PFSK-1 (cell line): ENCODE results near the gene PAX2.

Experiments used
- FOXP2 ChIP-seq: optimal IDR thresholded peaks from 2 replicates; pipeline ENCODE3; 2011; ENCODE audit warnings: borderline replicate concordance, control low read depth, inconsistent platforms; ENCODE audit not compliant: insufficient read depth; ENCODE audit errors: extremely low read length, extremely low read depth
- POLR2AphosphoS5 ChIP-seq: IDR thresholded peaks from 2 replicates; pipeline ENCODE4 v1.6.1; 2012; ENCODE audit warnings: low read depth, mild to moderate bottlenecking, control low read depth, low read length, moderate library complexity
- SIN3A ChIP-seq: IDR thresholded peaks from 2 replicates; pipeline ENCODE4 v1.6.1; 2012; ENCODE audit warnings: mild to moderate bottlenecking, low read length, moderate library complexity, borderline replicate concordance; ENCODE audit not compliant: insufficient read depth
- TAF1 ChIP-seq: IDR thresholded peaks from 2 replicates; pipeline ENCODE4 v1.6.1; 2012; ENCODE audit warnings: low read length, control low read depth, borderline replicate concordance; ENCODE audit not compliant: insufficient read depth
- TF ChIP-seq, protein P1 (sequence below), 2 experiments: IDR thresholded peaks; 2 replicates each; pipeline versions ENCODE4 v1.6.1 to v1.8.0; 2011 to 2012; ENCODE audit warnings: low read depth in 2 of 2, low read length in 2 of 2, control low read depth in 1 of 2, inconsistent platforms in 1 of 2, mild to moderate bottlenecking in 1 of 2, moderate library complexity in 1 of 2; ENCODE audit not compliant: insufficient read depth in 1 of 2

The PAX2 gene

DNA sequence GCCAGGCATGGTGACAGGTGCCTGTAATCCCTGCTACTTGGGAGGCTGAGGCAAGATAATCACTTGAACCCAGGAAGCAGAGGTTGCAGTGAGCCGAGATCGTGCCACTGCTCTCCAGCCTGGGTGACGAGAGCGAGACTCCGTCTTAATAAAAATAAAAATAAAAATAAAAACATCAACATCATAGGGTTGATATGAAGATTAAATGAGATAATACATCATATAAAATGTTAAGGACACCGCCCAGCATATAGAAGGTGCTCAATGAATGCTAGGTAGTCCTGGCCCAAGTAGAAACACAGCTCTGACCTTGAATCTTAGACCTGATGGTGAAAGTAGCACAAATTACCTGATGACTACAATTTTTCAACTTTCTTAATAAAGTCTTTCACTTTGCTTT is 74.0 kb downstream of the PAX2 start:
- TF ChIP-seq POLR2AphosphoS5 (no peak), TAF1 (no peak), SIN3A (no peak), FOXP2 (no peak)
- TF ChIP-seq, protein P1, sequence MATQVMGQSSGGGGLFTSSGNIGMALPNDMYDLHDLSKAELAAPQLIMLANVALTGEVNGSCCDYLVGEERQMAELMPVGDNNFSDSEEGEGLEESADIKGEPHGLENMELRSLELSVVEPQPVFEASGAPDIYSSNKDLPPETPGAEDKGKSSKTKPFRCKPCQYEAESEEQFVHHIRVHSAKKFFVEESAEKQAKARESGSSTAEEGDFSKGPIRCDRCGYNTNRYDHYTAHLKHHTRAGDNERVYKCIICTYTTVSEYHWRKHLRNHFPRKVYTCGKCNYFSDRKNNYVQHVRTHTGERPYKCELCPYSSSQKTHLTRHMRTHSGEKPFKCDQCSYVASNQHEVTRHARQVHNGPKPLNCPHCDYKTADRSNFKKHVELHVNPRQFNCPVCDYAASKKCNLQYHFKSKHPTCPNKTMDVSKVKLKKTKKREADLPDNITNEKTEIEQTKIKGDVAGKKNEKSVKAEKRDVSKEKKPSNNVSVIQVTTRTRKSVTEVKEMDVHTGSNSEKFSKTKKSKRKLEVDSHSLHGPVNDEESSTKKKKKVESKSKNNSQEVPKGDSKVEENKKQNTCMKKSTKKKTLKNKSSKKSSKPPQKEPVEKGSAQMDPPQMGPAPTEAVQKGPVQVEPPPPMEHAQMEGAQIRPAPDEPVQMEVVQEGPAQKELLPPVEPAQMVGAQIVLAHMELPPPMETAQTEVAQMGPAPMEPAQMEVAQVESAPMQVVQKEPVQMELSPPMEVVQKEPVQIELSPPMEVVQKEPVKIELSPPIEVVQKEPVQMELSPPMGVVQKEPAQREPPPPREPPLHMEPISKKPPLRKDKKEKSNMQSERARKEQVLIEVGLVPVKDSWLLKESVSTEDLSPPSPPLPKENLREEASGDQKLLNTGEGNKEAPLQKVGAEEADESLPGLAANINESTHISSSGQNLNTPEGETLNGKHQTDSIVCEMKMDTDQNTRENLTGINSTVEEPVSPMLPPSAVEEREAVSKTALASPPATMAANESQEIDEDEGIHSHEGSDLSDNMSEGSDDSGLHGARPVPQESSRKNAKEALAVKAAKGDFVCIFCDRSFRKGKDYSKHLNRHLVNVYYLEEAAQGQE (IDR thresholded peaks at IDR 0.05; ENCODE audit: insufficient read depth in 1 of 2, low read depth in 2 of 2, low read length in 2 of 2), result no peak

DNA sequence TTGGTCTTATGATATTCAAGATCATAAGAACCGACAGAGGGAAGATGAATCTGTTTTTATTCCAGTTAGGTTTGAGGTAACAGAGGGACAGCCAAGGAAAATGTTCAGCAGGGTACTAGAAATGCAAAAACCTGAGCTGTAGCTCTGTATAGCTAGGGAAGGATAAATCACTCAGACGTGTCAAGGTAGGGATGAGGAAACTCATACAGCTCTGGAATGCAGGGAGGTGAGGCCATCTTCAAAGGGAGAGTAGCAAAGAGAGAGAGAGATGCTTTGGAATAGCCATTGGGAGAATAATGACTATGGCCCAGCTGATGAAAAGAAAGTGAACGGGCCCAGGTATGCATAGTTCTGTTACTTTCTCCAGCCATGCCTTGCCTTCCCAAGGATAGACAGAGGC is 77.8 kb downstream of the PAX2 start:
- TF ChIP-seq, protein P1 (IDR thresholded peaks at IDR 0.05; ENCODE audit: insufficient read depth in 1 of 2, low read depth in 2 of 2, low read length in 2 of 2), result no peak
- TF ChIP-seq TAF1, result no peak
- TF ChIP-seq SIN3A, result no peak
- TF ChIP-seq POLR2AphosphoS5, result no peak
- TF ChIP-seq FOXP2, result no peak

DNA sequence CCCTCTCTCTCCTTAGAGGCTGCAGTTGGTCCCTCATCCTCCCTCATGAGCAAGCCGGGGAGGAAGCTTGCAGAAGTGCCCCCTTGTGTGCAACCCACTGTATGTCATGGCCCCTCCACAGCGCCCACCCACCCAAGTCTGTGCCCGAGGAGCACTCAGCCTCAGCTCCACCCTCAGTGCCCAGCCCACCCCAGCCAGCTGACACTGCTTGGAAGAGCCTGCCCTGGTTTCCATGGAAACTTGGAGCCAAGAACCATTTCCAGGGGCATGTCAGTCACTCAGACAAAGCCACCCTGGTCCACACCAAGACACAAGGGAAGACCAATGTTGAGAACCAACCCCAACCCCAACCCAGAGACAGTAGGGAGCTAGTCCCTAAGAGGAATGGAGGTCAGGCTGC is 79.5 kb downstream of the PAX2 start:
- TF ChIP-seq POLR2AphosphoS5, result no peak
- TF ChIP-seq FOXP2, result no peak
- no peak for TF ChIP-seq TAF1
- TF ChIP-seq, protein P1 (IDR thresholded peaks at IDR 0.05; ENCODE audit: insufficient read depth in 1 of 2, low read depth in 2 of 2, low read length in 2 of 2), result no peak
- no peak for TF ChIP-seq SIN3A

DNA sequence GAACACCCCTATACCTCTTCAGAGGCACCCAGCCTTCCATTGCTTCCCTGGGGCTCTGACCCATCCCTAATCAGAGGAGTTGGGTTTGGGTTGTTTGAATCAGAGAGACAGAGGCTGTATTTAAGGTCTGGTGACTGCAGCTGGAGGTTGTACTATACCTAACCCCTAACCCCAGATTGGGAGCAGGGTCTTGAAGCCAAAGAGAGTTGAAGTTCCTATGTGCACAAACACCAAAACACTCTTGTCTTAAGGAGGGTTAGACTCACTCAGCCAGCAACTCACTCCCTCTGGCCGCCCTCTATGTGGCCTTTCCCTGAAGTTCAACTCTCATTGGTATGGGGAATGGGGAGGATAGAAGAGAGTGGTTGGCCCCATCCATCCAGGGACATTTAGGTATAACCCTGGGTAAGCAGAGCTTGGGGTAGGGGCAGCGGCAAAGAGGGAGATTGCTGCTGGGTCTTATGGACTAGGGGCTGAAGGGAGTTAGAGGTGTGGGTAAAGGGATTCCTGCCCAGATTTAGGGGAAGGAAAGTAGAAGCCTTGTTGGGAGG is 80.0 kb downstream of the PAX2 start:
- TF ChIP-seq, protein P1 (IDR thresholded peaks at IDR 0.05; ENCODE audit: insufficient read depth in 1 of 2, low read depth in 2 of 2, low read length in 2 of 2), result no peak
- TF ChIP-seq TAF1 (no peak), FOXP2 (no peak), POLR2AphosphoS5 (no peak)

DNA sequence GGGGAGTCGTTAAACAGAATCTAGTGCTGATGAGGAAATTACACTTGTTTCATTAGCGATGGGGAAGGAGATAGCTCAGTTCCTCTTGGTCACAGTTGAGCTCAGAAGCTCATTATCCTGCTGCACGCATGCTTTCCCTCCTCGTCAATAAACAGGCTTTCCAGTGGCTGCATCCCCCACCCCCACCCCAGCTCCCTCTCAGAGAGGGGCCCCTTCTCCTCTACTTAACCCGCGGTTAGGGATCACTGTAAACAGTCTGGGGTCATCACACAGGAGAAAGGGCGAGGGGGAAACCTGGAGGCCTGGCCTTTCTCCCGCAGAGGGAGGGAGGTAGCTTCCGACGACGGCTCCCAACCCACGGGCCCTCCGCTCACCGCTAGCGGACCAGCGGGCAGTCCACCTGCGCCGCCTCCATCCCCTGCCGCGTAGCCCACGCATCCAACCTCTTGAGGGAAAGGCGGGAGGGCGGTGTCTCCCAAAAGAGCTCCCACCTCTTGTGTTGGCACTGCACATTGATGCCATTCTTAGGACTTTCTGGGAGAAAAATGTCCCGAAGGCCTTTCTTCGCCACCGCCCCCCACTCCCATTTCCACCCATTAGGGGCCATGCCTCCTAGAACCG is 80.8 kb downstream of the PAX2 start:
- TF ChIP-seq FOXP2 (no peak), TAF1 (no peak), POLR2AphosphoS5 (no peak), SIN3A (no peak)
- TF ChIP-seq, protein P1 (IDR thresholded peaks at IDR 0.05; ENCODE audit: insufficient read depth in 1 of 2, low read depth in 2 of 2, low read length in 2 of 2), result no peak
